GM12878 (cell line): ENCODE measurements around the gene TLR10. TPM values are rescaled to one million over a fixed set of nuclear protein-coding genes. Genes with fewer than 3 reads are reported as not detected.

Source experiments
- ATAC-seq: fragments of 200-7000 bp; cut with Tn5 transposase; 3 replicates; pipeline ENCODE4 v1.9.1; 2020; ENCODE audit warnings: mild to moderate bottlenecking, moderate library complexity
- BruUV-seq: library from RNA; stranded (reverse); fragments of 400-500 nt; replicated peaks from 2 replicates; lab custom pipeline; 2021; lab: Mats Ljungman, UMichigan
- CTCF ChIA-PET: fragments of 300-600 bp; sonication (Branson Sonifier 250); formaldehyde crosslinking; extraction: SDS; loops from one replicate; lab custom pipeline; 2021; ENCODE audit warnings: inconsistent platforms; lab: Yijun Ruan, JAX
- POLR2A ChIA-PET: fragments of 350-600 bp; formaldehyde crosslinking; extraction: SDS; loops from one replicate; lab custom pipeline; 2021; ENCODE audit warnings: inconsistent platforms; lab: Charles Lee
- RAD21 ChIA-PET: fragments of 300-600 bp; sonication (Branson Sonifier 250); formaldehyde crosslinking; loops from one replicate; lab custom pipeline; 2023; ENCODE audit warnings: antibody characterized with exemption; ENCODE audit not compliant: unreplicated experiment; lab: Charles Lee
- SMC1A ChIA-PET: fragments of 300-600 bp; sonication (Branson Sonifier 250); formaldehyde crosslinking; loops from one replicate; lab custom pipeline; 2023; ENCODE audit not compliant: unreplicated experiment, uncharacterized antibody; lab: Charles Lee
- DNase-seq: peaks from one replicate; pipeline ENCODE4 v3.0.0-alpha.2; 2011; ENCODE audit warnings: low read depth, low spot score
- FAIRE-seq: peaks from 3 replicates; lab custom pipeline; 2011; peaks lifted over from hg19 to GRCh38; lab: Jason Lieb, UNC
- H2AFZ ChIP-seq: 2 replicates; pipeline ENCODE4 v1.6.0; 2011; ENCODE audit warnings: low read depth, low read length, control low read depth; ENCODE audit not compliant: control insufficient read depth
- H3K27ac ChIP-seq: 2 replicates; pipeline ENCODE4 v1.5.1; 2011; ENCODE audit warnings: control low read depth; ENCODE audit not compliant: control insufficient read depth, insufficient read depth
- H3K27me3 ChIP-seq, 2 experiments: replicated peaks in 1 of 2; 2 replicates each; pipeline versions ENCODE4 v1.6.0 to v1.6.1; 2011; ENCODE audit warnings: low read length in 1 of 2; ENCODE audit not compliant: control insufficient read depth in 2 of 2, insufficient read depth in 2 of 2
- H3K36me3 ChIP-seq, 2 experiments: 2 replicates each; pipeline ENCODE4 v1.5.1; 2011; ENCODE audit warnings: low read length in 1 of 2; ENCODE audit not compliant: control insufficient read depth in 2 of 2, insufficient read depth in 2 of 2
- H3K4me1 ChIP-seq: 2 replicates; pipeline ENCODE4 v1.6.1; 2011; ENCODE audit warnings: mild to moderate bottlenecking, low read length, moderate library complexity, mixed read lengths; ENCODE audit not compliant: control insufficient read depth, insufficient read depth
- H3K4me2 ChIP-seq: 2 replicates; pipeline ENCODE4 v1.6.0; 2011; ENCODE audit warnings: control low read depth; ENCODE audit not compliant: control insufficient read depth, insufficient read depth
- H3K4me3 ChIP-seq: fragments of 200-600 bp; sonication (generic); 2 replicates; pipeline ENCODE4 v1.5.1; 2016
- H3K79me2 ChIP-seq: 2 replicates; pipeline ENCODE4 v1.6.0; 2011; ENCODE audit warnings: low read length; ENCODE audit not compliant: control insufficient read depth, insufficient read depth
- H3K9ac ChIP-seq: 2 replicates; pipeline ENCODE4 v1.8.0; 2011; ENCODE audit warnings: low read length, control low read depth, mixed read lengths; ENCODE audit not compliant: control insufficient read depth, insufficient read depth
- H3K9me3 ChIP-seq: replicated peaks from 3 replicates; pipeline ENCODE4 v1.5.1; 2011; ENCODE audit warnings: mild to moderate bottlenecking, low read length; ENCODE audit not compliant: control insufficient read depth, insufficient read depth
- H4K20me1 ChIP-seq: 2 replicates; pipeline ENCODE4 v1.6.0; 2011; ENCODE audit not compliant: control insufficient read depth, insufficient read depth
- FOXK2 ChIP-seq: fragments of 450-650 bp; IDR thresholded peaks from 2 replicates; pipeline ENCODE4 v1.6.1; 2017; ENCODE audit warnings: mild to moderate bottlenecking, moderate library complexity
- HDAC2 ChIP-seq: fragments of 200-600 bp; sonication (generic); IDR thresholded peaks from 2 replicates; pipeline ENCODE4 v1.6.1; 2017
- PAX8 ChIP-seq: fragments of 450-650 bp; IDR thresholded peaks from 2 replicates; pipeline ENCODE4 v1.6.1; 2017; ENCODE audit warnings: mild to moderate bottlenecking, moderate library complexity
- ZNF207 ChIP-seq: fragments of 450-650 bp; IDR thresholded peaks from 2 replicates; pipeline ENCODE4 v1.6.1; 2014; ENCODE audit warnings: antibody characterized with exemption, mild to moderate bottlenecking, borderline replicate concordance
- ZNF24 ChIP-seq: fragments of 450-650 bp; IDR thresholded peaks from 2 replicates; pipeline ENCODE4 v1.6.1; 2017; ENCODE audit warnings: antibody characterized with exemption, mild to moderate bottlenecking
- WGBS: methylation state at CpG from one replicate; pipeline ENCODE4 v1.1.6; 2016; ENCODE audit warnings: low lambda C conversion rate; ENCODE audit not compliant: insufficient replicate concordance, insufficient coverage; ENCODE audit errors: missing lambda C conversion rate; 5-methylcytosine and 5-hydroxymethylcytosine counted together
- in situ Hi-C: fragments of 300-500 bp; cut with MboI; formaldehyde crosslinking; loops from 9 replicates; pipeline ENCODE4 v1.14.3; 2018; ENCODE audit warnings: mixed read lengths
- intact Hi-C: fragments of 100-400 bp; cut with micrococcal nuclease; formaldehyde crosslinking; loops from one replicate; pipeline ENCODE4 v1.14.2; 2022; ENCODE audit not compliant: unreplicated experiment
- polyA plus RNA-seq, 11 experiments: library from polyadenylated mRNA; depleted of rRNA in 4 of 11; unstranded in 6 of 11; stranded (reverse) in 5 of 11; fragments of >200 nt; fragmentation: Nextera tagmentation in 4 of 11; fragmentation: Illumina TruSeq in 1 of 11; extraction: Ambion mirVana in 4 of 11; extraction: Trizol in 1 of 11; gene quantifications; 1 replicate in 1 of 11; 2 replicates in 10 of 11; pipeline versions ENCODE4 v1.2.1 to v1.2.3, GENCODE V29; 2011 to 2016; ENCODE audit warnings: inconsistent platforms in 2 of 11, missing spikeins in 2 of 11, low read depth in 1 of 11
- total RNA-seq, 4 experiments: library from RNA; depleted of rRNA in 3 of 4; stranded (reverse); fragments of >200 nt in 3 of 4; fragmentation: Illumina TruSeq in 1 of 4; extraction: Trizol in 1 of 4; gene quantifications; 2 replicates each; pipeline versions ENCODE4 v1.2.1 to v1.2.3, GENCODE V29; 2013 to 2021

TLR10 gene
- total and polyA plus RNA-seq, 10 of the 15 experiments (the other 5 are each of a cell fraction or from before 2014, with no cell fraction given): 31.5 to 149 (median 64.9) TPM

GRCh38 chr4:38831653-38832052 lies 48.9 kb upstream of the TLR10 start:
- FAIRE-seq (no peak), DNase-seq (no peak), ATAC-seq (no peak)
- Histone ChIP-seq H3K79me2 (peaks cover 28% of the 10 kb centered on the region), H2AFZ (no peak overlapping the region), H3K4me2 (no peak overlapping the region), H3K27me3 (no peaks in the 10 kb centered on the region), H3K4me3 (no peak overlapping the region), H3K36me3 (peaks cover 3 to 5% of the 10 kb centered on the region in 2 experiments), H3K9ac (no peak overlapping the region), H3K27ac (no peak overlapping the region), H3K4me1 (no peaks in the 10 kb centered on the region), H4K20me1 (no peaks in the 10 kb centered on the region), H3K9me3 (peaks cover 30% of the 10 kb centered on the region)
- RAD21 ChIA-PET: interaction anchor here (1.2 to 1.3 kb wide), 2 partner anchors 9 to 49 kb away, joined by 3 to 4 read pairs; partner anchors contain the start of gene TLR10
- POLR2A ChIA-PET: interaction anchor here (0.7 to 1.6 kb wide), 5 partner anchors 9 to 66 kb away, joined by 3 to 5 read pairs (median 3); no protein-coding TSS in a partner anchor
- intact Hi-C loops: no loop called here
- in situ Hi-C loops: no loop called here
- TF ChIP-seq ZNF207: no peak
- no peak for TF ChIP-seq PAX8
- SMC1A ChIA-PET: interaction anchor here (0.8 to 1.5 kb wide), 5 partner anchors 10 to 100 kb away, joined by 3 to 9 read pairs (median 3); no protein-coding TSS in a partner anchor
- CTCF ChIA-PET: interaction anchor here (1.3 to 3.7 kb wide), 3 partner anchors 10 to 29 kb away, joined by 7 to 11 read pairs (median 9); no protein-coding TSS in a partner anchor
- no TSS peak for BruUV-seq

- Histone ChIP-seq H3K27me3 (no peaks in the 10 kb centered on the region), H3K36me3 (peaks cover 3 to 7% of the 10 kb centered on the region in 2 experiments), H3K4me2 (no peak overlapping the region), H3K79me2 (peaks cover 18% of the 10 kb centered on the region), H3K27ac (no peak overlapping the region), H4K20me1 (no peaks in the 10 kb centered on the region), H3K9ac (no peak overlapping the region), H3K4me3 (no peak overlapping the region), H3K4me1 (no peaks in the 10 kb centered on the region), H2AFZ (no peak overlapping the region), H3K9me3 (peaks cover 27% of the 10 kb centered on the region; the same call in 2 of the 3 replicates)
- in situ Hi-C loops: no loop called here
- ChIA-PET RAD21 (interaction anchor here (1.0 kb wide), 1 partner anchor 67 kb away, joined by 3 read pairs; no protein-coding TSS in a partner anchor), POLR2A (no interaction called here), CTCF (interaction anchor here (0.6 to 3.7 kb wide), 4 partner anchors 18 to 70 kb away, joined by 3 to 11 read pairs (median 4); partner anchors contain the start of gene TLR10), SMC1A (interaction anchor here (0.8 to 3.9 kb wide), 7 partner anchors 9 to 60 kb away, joined by 3 to 18 read pairs (median 3); partner anchors contain the start of gene TLR10)
- 98% methylated on average over 5 of the region's 5 CpGs for WGBS
- DNase-seq (no peak), ATAC-seq (no peak), FAIRE-seq (no peak)
- BruUV-seq: no TSS peak
- TF ChIP-seq HDAC2 (no peak), FOXK2 (no peak), ZNF24 (no peak)
- intact Hi-C loops: no loop called here
Measured at GRCh38 chr4:38829237-38829636, 46.4 kb upstream of the TLR10 start.
